CD8-positive, alpha-beta memory T cell (primary cell): ENCODE results near the gene ZSCAN20. TPM values are rescaled to one million over a fixed set of nuclear protein-coding genes. Genes with fewer than 3 reads are reported as not detected.

ENCODE experiments used
- CTCF ChIA-PET: fragments of 350-600 bp; sonication (Branson Sonifier 250); formaldehyde crosslinking; loops from one replicate; lab custom pipeline; 2021; ENCODE audit warnings: antibody characterized with exemption; lab: Charles Lee
- POLR2A ChIA-PET: fragments of 350-600 bp; sonication (Branson Sonifier 250); formaldehyde crosslinking; loops from one replicate; lab custom pipeline; 2021; ENCODE audit warnings: antibody characterized with exemption; lab: Charles Lee
- DNase-seq, 5 donors: peaks; one replicate each; pipeline versions ENCODE4 v3.0.0 to v3.0.0-alpha.2; 2020 to 2022; ENCODE audit warnings: mixed read lengths in 1 of 5
- H3K27ac ChIP-seq: one replicate; pipeline ENCODE4 v1.7.0; 2013; ENCODE audit warnings: low read depth, mild to moderate bottlenecking, low read length, moderate library complexity
- H3K27me3 ChIP-seq: 2 replicates; pipeline ENCODE4 v1.7.0; 2013; ENCODE audit warnings: low read length, mild to moderate bottlenecking; ENCODE audit not compliant: insufficient read depth, poor library complexity, severe bottlenecking
- H3K36me3 ChIP-seq: 2 replicates; pipeline ENCODE4 v1.7.0; 2013; ENCODE audit warnings: mild to moderate bottlenecking, low read length, moderate library complexity; ENCODE audit not compliant: insufficient read depth
- H3K4me1 ChIP-seq: 2 replicates; pipeline ENCODE4 v1.7.0; 2013; ENCODE audit warnings: mild to moderate bottlenecking, low read length, moderate library complexity; ENCODE audit not compliant: insufficient read depth
- H3K4me3 ChIP-seq: 2 replicates; pipeline ENCODE4 v1.7.0; 2013; ENCODE audit warnings: mild to moderate bottlenecking, low read length
- H3K9me3 ChIP-seq: 2 replicates; pipeline ENCODE4 v1.7.0; 2013; ENCODE audit warnings: mild to moderate bottlenecking, low read length
- H3K27ac Mint-ChIP-seq, 8 donors: one replicate each; pipeline ENCODE4 v1.8.0; 2020 to 2021; ENCODE audit warnings: mixed read lengths in 8 of 8, mild to moderate bottlenecking in 6 of 8, inconsistent platforms in 3 of 8, moderate library complexity in 3 of 8
- H3K27me3 Mint-ChIP-seq, 2 donors: one replicate each; pipeline ENCODE4 v1.8.0; 2020 to 2021; ENCODE audit warnings: mixed read lengths in 2 of 2, mild to moderate bottlenecking in 1 of 2, moderate library complexity in 1 of 2
- H3K36me3 Mint-ChIP-seq, 3 donors: one replicate each; pipeline ENCODE4 v1.8.0; 2020 to 2021; ENCODE audit warnings: mixed read lengths in 3 of 3, inconsistent platforms in 1 of 3, mild to moderate bottlenecking in 1 of 3
- H3K4me1 Mint-ChIP-seq, 3 donors: one replicate each; pipeline ENCODE4 v1.8.0; 2020 to 2021; ENCODE audit warnings: mixed read lengths in 3 of 3, inconsistent platforms in 1 of 3, mild to moderate bottlenecking in 1 of 3
- H3K4me3 Mint-ChIP-seq, 7 donors: one replicate each; pipeline ENCODE4 v1.8.0; 2020 to 2021; ENCODE audit warnings: mixed read lengths in 7 of 7, mild to moderate bottlenecking in 6 of 7, moderate library complexity in 4 of 7, inconsistent platforms in 2 of 7
- H3K9me3 Mint-ChIP-seq, 5 donors: one replicate each; pipeline ENCODE4 v1.8.0; 2020 to 2022; ENCODE audit warnings: mixed read lengths in 5 of 5, mild to moderate bottlenecking in 3 of 5, moderate library complexity in 2 of 5, inconsistent platforms in 1 of 5
- polyA plus RNA-seq: library from polyadenylated mRNA; unstranded; fragments of 300-500 nt; fragmentation: Illumina TruSeq; gene quantifications from one replicate; pipeline ENCODE4 v1.2.3, GENCODE V29; 2021
- total RNA-seq, 2 experiments: library from RNA; stranded (reverse); gene quantifications; one replicate each; pipeline ENCODE4 v1.2.3, GENCODE V29; 2021

Gene ZSCAN20
- total and polyA plus RNA-seq, 3 experiments from 2014 or later = 1.4 to 3.6 (median 3.3) TPM

GRCh38 chr1:33527934-33528333 is 55.5 kb downstream of the ZSCAN20 start:
- CTCF ChIA-PET = no interaction called here

DNA sequence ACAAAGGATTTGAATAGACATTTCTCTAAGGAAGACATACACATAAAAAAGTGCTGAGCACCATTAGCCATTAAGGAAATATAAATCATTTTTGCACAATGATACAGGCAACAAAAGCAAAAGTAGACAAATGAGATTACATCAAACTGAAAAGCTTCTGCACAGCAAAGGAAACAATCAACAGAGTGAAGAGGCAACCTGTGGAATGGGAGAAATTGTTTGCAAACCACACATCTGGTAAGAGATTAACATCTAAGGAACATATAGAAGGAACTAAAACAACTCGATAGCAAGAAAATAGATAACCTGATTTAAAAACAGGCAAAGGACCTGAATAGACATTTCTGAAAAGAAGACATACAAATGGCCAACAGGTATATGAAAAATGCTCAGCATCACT is 57.5 kb downstream of the ZSCAN20 start:
- ChIA-PET POLR2A (no interaction called here), CTCF (no interaction called here)
- no peak for DNase-seq
- Histone ChIP-seq H3K9me3 (no peaks in the 10 kb centered on the region), H3K4me1 (no peaks in the 10 kb centered on the region), H3K27ac (no peak overlapping the region), H3K4me3 (no peak overlapping the region), H3K27me3 (no peaks in the 10 kb centered on the region), H3K36me3 (no peaks in the 10 kb centered on the region)
- Mint-ChIP-seq H3K4me1 (no peaks in the 10 kb centered on the region), H3K27ac (no peak overlapping the region), H3K36me3 (no peaks in the 10 kb centered on the region), H3K27me3 (peaks cover 7 to 24% of the 10 kb centered on the region in 2 donors), H3K9me3 (peaks cover 0 to 4% (median 0%) of the 10 kb centered on the region in 5 donors), H3K4me3 (no peak overlapping the region)

More at GRCh38 chr1:33527934-33528333, 55.5 kb downstream of the ZSCAN20 start:
- Mint-ChIP-seq H3K36me3 (no peaks in the 10 kb centered on the region), H3K27me3 (peaks cover 7 to 38% of the 10 kb centered on the region in 2 donors), H3K4me1 (no peaks in the 10 kb centered on the region), H3K4me3 (no peak overlapping the region), H3K9me3 (peaks cover 0 to 4% (median 0%) of the 10 kb centered on the region in 5 donors), H3K27ac (no peak overlapping the region)
- H3K27me3 ChIP-seq = no peaks in the 10 kb centered on the region
- POLR2A ChIA-PET = no interaction called here
- no peak for DNase-seq
- H3K9me3 ChIP-seq = no peaks in the 10 kb centered on the region
- H3K4me1 ChIP-seq = no peaks in the 10 kb centered on the region
- no peaks in the 10 kb centered on the region for H3K36me3 ChIP-seq
- H3K4me3 ChIP-seq = no peak overlapping the region
- no peak overlapping the region for H3K27ac ChIP-seq

DNA sequence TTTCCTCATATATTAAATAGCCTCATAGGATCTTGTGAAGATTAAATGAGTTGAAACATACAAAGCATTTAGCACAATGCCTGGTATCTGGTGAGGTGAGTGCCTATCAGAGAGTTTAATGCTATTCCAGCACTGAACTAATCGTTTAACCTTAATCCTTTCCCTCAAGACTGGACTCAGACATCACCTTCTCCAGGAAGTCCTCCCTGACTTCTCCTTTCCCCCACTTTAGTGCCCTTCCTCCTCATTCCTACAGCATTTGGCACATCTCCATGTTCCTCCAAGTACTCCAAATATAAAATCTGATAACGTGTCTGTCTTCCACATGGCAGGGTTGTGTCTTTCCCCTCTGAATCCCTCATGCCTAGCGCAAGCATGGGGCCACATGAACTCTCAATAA is 59.8 kb downstream of the ZSCAN20 start:
- Mint-ChIP-seq H3K4me1 (no peaks in the 10 kb centered on the region), H3K9me3 (peaks cover 0 to 5% (median 2%) of the 10 kb centered on the region in 5 donors), H3K27ac (no peak overlapping the region), H3K4me3 (no peak overlapping the region), H3K27me3 (peaks cover 4 to 27% of the 10 kb centered on the region in 2 donors), H3K36me3 (no peaks in the 10 kb centered on the region)
- ChIA-PET CTCF (no interaction called here), POLR2A (no interaction called here)
- Histone ChIP-seq H3K27ac (no peak overlapping the region), H3K36me3 (no peaks in the 10 kb centered on the region), H3K4me1 (no peaks in the 10 kb centered on the region), H3K27me3 (no peaks in the 10 kb centered on the region), H3K4me3 (no peak overlapping the region), H3K9me3 (no peaks in the 10 kb centered on the region)
- no peak for DNase-seq

GRCh38 chr1:33532936-33533335 is 60.5 kb downstream of the ZSCAN20 start:
- no peaks in the 10 kb centered on the region for H3K36me3 ChIP-seq
- Mint-ChIP-seq H3K27me3 (peaks cover 4 to 26% of the 10 kb centered on the region in 2 donors), H3K4me1 (no peaks in the 10 kb centered on the region), H3K27ac (no peak overlapping the region), H3K9me3 (peaks cover 0 to 5% (median 2%) of the 10 kb centered on the region in 5 donors), H3K36me3 (no peaks in the 10 kb centered on the region), H3K4me3 (no peak overlapping the region)
- ChIA-PET CTCF (no interaction called here), POLR2A (no interaction called here)
- DNase-seq = no peak
- no peak overlapping the region for H3K27ac ChIP-seq
- H3K9me3 ChIP-seq = no peaks in the 10 kb centered on the region
- no peak overlapping the region for H3K4me3 ChIP-seq
- H3K4me1 ChIP-seq = no peaks in the 10 kb centered on the region
- no peaks in the 10 kb centered on the region for H3K27me3 ChIP-seq

GRCh38 chr1:33535334-33535733 is 62.9 kb downstream of the ZSCAN20 start:
- Histone ChIP-seq H3K9me3 (no peaks in the 10 kb centered on the region), H3K27me3 (no peaks in the 10 kb centered on the region), H3K4me3 (no peak overlapping the region), H3K4me1 (no peaks in the 10 kb centered on the region), H3K27ac (no peak overlapping the region), H3K36me3 (no peaks in the 10 kb centered on the region)
- POLR2A ChIA-PET = no interaction called here
- Mint-ChIP-seq H3K27ac (no peak overlapping the region), H3K9me3 (peaks cover 0 to 5% (median 2%) of the 10 kb centered on the region in 5 donors), H3K4me3 (no peak overlapping the region), H3K27me3 (peaks cover 2 to 21% of the 10 kb centered on the region in 2 donors), H3K36me3 (no peaks in the 10 kb centered on the region), H3K4me1 (no peaks in the 10 kb centered on the region)
- DNase-seq = no peak
- CTCF ChIA-PET = no interaction called here

- Histone ChIP-seq H3K27ac (no peak overlapping the region), H3K36me3 (no peaks in the 10 kb centered on the region), H3K4me1 (no peaks in the 10 kb centered on the region), H3K4me3 (no peak overlapping the region), H3K9me3 (no peaks in the 10 kb centered on the region), H3K27me3 (no peaks in the 10 kb centered on the region)
- POLR2A ChIA-PET = no interaction called here
- Mint-ChIP-seq H3K36me3 (no peaks in the 10 kb centered on the region), H3K4me3 (no peak overlapping the region), H3K9me3 (peaks cover 0 to 5% (median 0%) of the 10 kb centered on the region in 5 donors), H3K4me1 (no peaks in the 10 kb centered on the region), H3K27ac (no peak overlapping the region), H3K27me3 (peaks cover 0 to 16% of the 10 kb centered on the region in 2 donors)
- DNase-seq = no peak
- CTCF ChIA-PET = no interaction called here
Observed at GRCh38 chr1:33537885-33538284, 65.4 kb downstream of the ZSCAN20 start.

GRCh38 chr1:33541966-33542365 is 69.5 kb downstream of the ZSCAN20 start:
- Mint-ChIP-seq H3K36me3 (no peaks in the 10 kb centered on the region), H3K27ac (no peak overlapping the region), H3K4me3 (no peak overlapping the region), H3K4me1 (no peaks in the 10 kb centered on the region), H3K9me3 (no peaks in the 10 kb centered on the region), H3K27me3 (peaks cover 7 to 17% of the 10 kb centered on the region in 2 donors)
- no peak overlapping the region for H3K27ac ChIP-seq
- no peaks in the 10 kb centered on the region for H3K4me1 ChIP-seq
- DNase-seq = no peak
- H3K9me3 ChIP-seq = no peaks in the 10 kb centered on the region
- no peak overlapping the region for H3K4me3 ChIP-seq
- no peaks in the 10 kb centered on the region for H3K27me3 ChIP-seq
- POLR2A ChIA-PET = no interaction called here
- CTCF ChIA-PET = no interaction called here
- no peaks in the 10 kb centered on the region for H3K36me3 ChIP-seq
